Amniotic stem cell (primary cell): Measurements from ENCODE around the gene RTN4RL2.
"Not testable (repeated sequence)": the region's sequence is repeated elsewhere in the genome, so short reads cannot be mapped to it uniquely, and the experiment has no call there.

Experiments
- DNase-seq: peaks from one replicate; lab custom pipeline; 2025; lab: John Stamatoyannopoulos, UW

Gene RTN4RL2

DNA sequence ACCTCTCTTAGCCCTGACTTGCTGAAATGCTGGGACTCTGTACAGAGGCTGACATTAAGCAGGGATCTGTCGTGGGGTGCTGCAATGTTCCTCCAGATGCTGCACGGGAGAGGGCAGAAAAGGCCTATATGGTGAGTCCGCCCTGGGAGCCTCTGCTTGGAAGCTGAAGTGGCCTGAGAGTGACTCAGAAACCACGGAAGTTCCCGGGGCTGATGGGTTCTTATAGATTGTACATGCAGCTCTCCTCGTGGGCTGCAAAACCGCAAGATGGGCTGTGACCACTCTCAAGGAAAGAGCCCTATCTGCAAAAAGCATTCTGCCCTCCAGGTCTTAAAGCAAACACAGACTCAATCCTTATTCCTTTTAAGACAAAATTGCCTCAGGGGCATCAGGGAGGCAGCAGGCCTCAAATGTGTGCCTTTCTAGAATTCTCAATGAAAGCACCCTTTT lies 27.6 kb upstream of the RTN4RL2 start:
- DNase-seq, result peak; percentile 27

DNA sequence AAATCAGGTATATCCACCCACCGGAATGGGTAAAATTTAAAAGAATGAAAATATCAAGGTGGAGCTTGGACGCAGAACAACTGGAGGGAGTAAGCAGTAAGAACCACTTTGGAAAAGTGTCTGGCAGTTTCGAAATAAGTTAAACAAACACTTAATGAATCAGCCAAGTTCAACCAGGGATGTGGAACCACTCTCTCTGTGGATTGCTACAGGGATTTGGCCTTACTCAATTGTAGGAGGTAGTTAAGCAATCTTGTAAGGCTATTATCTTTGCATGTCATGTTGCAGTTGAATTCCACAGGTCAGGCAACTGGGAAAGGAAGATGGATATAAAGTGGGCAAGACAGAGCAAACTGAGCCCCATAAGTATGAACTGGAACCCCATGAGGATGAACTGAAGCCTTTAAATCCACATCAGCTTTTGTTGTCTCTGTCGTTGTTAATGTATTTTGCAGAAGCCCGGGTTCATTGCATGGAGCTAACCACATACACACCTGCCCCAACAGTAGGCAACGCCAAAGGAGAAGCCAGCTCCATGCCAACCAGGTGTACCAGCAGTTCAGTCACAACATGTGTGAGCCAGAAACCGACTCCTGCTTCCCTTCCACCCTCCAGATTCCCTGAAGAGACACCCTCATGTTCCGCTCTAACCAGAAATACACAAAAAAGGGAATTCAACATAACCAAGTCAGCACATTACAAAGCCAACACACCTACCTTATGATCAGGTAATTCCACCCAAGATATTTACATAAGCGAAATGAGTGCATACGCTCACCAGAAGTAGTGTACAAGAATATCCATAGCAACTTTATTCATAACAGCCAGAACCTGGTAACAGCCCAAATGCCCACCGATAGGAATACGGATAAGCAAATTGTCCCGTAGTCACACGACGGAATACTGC lies 25.4 kb upstream of the RTN4RL2 start:
- peak; percentile 53 for DNase-seq

DNA sequence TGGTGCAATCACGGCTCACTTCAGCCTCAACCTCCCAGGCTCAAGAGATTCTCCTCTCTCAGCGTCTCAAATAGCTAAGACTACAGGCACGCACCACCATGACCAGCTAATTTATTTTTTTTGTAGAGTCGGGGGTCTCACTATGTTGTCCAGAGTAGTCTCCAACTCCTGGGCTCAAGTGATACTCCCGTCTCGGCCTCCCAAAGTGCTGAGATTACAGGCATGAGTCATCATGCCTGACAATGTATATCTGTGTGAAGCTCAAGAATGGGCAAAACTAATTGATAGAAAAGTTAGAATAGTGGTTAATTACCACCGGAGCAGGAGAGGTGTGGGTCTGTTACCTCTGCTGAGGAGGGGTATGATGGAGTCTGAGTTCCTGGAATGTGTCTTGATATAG lies 24.3 kb upstream of the RTN4RL2 start:
- DNase-seq, result no peak

DNA sequence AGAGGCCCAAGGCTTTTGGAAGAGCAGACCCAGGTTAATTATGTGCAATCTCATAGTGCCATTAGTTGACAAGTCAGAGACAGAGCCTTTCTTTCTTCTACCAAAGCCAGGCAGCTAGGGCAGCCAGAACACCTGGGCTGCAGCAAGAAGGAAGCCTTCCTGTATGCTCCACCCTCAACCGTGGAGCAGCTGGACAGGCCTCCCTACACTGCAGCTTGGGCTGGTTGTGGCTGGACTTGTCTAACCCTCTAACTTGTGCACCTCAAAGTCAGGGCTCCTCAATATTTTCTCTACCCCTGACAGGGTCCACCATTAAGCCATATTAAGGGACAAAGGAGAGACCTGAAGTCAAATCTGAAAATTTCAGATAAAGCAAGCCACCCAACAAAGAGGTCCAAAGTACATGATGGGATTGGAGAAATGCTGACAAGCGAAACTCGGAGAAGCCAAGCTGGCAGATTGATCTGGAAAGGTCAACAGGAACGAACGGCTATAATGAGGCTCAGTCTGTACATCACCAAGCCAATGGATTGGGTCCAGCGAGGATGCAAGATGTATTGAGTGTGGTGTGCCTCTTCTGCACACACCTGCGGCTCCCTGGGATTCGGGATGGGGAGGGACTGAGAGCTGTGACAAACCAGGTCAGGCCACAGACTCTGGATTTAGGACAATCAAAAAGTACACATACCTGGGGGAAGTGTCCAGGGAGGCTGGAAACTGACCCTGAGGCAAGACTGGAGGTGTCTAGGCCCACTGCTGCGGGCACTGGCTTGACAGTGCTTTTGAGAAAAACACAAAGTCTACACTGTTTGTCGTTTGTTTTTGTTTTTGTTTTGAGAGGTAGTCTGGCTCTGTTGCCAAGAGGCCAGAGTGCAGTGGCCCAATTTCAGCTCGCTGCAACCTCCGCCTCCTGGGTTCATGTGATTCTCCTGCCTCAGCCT lies 21.7 kb upstream of the RTN4RL2 start:
- no peak for DNase-seq

DNA sequence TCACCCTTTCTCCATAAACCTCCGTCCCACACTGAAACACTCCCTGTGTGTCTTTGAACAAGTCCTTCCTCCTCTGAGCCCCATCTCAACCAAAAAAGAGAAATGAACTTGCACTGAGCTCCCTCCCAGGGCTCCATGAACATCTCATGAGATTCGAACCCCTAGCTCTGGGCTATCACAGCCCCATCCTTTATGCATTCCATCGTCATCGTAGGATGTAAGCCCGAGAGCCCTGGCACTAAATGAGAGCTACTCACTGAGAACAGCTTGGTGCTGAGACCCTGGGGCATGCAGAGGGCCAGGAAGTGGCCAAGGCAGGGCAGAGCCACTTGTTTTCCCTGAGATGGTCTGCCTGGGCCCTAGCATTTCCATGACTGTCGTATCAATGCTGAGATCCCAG lies 20.5 kb upstream of the RTN4RL2 start:
- DNase-seq, result no peak

DNA sequence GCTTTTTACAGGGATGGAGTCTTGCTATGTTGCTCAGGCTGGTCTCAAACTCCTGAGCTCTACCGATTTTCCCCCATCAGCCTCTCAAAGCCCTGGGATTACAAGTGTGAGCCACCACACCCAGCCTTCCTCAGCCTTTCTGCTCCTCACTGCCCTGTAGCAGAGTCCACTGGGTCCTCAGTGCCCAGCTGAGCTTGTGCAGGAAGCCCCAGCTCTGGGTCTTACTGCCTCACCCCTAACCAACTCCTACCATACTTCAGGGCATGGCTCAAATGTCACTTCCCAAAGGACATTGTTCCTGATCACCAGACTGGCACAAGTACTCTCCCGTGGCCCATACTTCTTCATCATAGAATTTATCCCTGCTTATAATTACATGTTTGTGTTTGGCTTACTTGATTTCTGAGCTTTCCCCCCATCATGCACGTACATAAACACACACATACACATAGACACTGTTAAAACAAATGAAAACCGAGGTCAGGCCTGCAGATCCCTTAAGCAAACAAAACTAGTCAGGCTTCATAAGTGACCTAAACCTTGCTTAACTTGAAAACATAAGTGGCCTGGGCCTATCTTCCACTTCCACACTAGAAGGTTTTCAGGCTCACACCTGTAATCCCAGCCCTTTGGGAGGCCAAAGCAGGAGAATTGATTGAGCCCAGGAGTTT lies 19.4 kb upstream of the RTN4RL2 start:
- DNase-seq, result no peak

DNA sequence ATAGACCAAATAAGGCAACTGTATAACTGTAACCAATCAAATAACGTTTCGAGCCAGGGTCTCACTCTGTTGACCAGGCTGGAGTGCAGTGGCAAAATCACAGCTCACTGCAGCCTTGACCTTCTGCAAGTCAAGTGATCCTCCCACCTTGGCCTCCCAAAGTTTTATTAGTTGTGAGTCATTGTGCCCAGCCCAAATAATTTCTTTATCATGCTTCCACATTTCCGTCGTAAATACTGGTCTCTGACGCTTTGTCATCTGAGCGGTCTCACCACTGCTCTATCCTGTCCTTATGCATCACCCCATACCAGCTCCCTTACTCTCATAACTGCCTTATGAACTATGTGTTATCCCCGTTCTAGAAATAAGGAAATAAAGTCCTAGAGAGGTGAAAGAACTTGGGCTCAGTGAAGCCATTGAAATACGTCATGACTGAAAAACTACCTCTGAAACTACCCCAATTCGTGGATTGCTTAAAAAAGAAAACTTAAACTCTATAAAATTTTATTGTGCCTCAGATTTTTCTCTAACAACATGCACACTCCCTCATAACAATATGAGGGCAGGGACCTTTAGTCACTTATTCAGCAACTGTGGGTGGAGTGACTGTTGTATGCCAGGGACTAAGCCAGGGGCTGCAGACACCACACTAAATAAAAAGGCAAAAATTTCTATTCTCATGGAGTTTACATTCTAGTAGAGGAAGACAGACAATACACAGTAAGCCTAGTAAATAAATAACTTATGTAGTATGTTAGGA lies 15.8 kb upstream of the RTN4RL2 start:
- no peak for DNase-seq

DNA sequence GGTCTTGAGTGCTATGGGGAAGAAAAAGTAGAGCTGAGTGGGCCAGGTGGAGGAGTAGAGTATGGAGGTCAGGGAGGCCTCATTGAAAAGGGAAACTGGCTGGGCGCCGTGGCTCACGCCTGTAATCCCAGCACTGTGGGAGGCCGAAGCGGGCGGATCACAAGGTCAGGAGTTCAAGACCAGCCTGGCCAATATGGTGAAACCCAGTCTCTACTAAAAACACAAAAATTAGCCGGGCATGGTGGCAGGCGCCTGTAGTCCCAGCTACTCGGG lies 15.3 kb upstream of the RTN4RL2 start:
- not testable (repeated sequence) for DNase-seq

DNA sequence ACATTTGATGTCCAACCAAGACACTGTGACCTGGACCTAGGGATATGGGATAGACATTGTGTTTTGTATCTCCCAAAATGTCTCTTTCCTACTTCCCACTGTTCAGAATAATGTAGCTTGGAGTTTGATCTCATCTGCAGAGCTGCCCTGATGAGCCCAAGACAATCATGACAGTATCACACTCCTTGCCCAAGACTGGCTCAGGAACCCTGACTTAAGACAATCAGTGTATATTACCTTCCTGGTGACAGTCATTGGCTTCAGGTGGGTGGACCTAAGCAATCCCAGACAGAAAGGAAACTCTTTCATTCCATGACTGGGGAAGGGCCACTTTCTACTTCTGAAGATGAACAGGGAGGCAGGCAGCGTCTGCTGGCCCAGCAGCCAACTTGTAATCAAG lies 14.3 kb upstream of the RTN4RL2 start:
- DNase-seq, result no peak

DNA sequence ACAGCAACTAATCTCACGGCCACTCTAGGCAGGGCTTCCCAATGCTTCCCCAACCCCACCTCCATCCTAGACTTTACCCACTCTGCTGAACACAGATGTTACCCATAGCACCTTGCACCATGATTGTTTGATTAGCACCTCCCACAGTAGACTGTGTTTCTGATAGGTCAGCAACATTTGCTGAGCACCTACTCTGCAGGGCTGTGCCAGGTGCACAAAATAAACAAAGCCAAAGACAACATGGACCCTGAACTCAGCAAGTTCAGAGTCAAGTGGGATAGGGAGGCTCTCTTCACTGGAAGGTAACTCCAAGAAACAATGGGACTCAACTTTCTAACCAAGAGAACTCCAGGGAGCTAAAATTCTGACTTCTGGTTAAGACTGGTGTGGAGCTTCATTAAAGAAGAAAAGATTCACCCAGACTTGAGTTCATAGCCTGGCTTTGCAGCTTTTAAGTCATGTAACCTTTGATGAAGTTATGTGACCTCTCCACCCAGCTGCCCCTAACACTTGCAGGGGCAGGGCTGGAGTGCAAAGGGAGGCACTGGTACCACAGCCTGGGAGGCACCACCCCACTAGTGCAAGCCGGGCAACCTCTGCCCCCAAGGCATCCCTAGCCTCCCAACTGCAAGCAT lies 6.7 kb upstream of the RTN4RL2 start:
- no peak for DNase-seq

DNA sequence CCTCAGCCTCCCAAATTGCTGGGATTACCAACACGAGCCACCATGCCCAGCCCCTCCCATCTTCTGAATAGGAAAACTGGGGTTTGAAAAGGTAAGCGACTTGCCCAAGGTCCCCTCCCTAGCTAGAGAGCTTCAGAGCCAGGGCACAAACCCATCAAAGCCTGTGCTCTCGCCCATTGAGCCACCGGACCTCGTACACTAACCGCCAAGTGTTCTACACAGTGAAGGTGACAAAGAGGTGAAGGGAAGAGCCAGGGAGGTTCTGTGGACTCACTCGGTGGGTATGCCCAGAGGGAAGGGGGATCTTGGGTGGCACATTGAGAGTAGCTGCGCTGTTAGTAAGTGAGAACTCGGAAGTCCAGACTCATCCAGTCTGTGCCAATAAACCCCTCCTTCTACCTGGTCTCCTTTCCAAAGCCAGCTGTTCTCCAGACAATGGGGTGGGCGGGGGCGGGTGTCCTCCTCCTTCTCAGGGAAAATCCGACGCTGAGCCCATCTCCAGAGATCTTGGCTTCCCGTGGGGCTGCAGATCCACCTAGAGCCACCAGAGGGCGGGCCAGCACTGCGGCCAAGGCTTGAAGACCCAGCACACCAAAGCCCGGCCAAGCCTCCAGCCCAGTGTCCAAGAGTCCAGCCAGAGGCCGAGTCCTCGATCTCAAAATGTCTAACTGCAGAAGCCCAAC lies 3.2 kb upstream of the RTN4RL2 start:
- peak; percentile 73 for DNase-seq

DNA sequence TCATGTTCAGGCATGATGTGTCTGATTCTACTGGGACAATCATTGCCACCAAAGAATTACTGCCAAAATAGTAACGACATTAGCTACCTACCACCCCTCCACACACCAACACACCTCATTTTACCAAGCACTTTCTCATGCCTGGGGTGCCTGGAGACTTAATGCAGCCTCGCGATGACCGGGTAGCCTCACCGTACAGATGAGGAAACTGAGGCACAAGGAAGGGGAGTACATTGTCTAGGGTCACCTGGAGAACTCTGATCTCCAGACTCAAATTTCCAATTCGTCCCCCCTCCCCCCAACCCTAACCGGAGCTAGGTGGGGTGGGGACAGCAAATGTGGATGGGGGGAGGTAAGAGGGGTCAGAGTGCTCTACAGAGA lies 2.7 kb upstream of the RTN4RL2 start:
- no peak for DNase-seq

DNA sequence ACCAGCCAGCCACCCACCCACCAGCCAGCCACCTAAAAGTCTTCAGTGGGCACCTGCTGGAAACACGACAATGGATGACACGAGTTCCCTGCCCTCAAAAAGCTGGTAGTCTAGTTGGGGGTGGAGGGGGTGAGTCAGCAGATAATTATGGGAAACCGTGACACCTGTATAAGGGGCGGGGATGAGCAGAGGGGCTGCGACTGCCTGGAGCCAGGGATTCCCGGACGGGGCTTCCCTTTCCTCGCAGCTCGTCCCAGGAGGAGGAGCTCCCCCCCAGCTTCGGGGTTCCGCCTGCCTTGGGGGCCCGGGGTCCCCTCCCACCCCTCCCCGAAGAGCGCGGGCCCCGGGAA lies 2.3 kb upstream of the RTN4RL2 start:
- no peak for DNase-seq

DNA sequence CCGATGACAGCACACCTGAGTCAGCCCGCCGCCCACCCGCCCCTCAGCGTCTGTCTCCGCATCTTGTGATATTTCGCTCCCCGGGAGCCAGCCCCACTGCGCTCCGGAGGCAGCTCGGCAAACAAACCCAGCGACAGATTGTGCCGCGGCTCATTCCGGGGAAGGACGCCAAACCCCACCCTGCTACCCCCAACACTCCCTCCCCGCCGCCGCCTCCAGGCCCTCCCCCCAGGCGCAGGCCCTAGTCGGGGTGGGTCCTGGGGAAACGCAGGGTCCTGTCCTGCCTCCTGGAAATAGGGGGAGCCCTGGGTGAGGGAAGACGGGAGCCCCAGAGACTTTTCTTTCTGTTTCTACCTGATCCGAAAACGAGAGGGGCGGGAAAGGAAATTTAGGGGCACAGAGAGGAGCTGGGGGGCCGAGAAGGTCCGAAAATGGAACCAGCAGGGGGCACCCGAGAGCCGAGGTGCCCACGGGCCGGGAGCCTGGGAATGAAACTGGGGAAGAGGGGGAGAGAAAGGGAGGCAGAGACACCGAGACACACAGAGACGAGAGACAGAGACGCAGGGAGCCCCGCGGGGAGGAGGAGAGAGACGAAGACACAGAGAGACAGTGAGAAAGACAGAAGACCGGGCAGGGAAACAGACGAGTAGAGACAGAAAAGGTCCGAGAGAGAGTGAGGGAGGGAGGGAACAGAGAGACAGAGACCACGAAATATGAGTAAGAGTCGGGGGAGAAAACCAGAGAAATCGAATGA lies 1.7 kb upstream of the RTN4RL2 start:
- no peak for DNase-seq

DNA sequence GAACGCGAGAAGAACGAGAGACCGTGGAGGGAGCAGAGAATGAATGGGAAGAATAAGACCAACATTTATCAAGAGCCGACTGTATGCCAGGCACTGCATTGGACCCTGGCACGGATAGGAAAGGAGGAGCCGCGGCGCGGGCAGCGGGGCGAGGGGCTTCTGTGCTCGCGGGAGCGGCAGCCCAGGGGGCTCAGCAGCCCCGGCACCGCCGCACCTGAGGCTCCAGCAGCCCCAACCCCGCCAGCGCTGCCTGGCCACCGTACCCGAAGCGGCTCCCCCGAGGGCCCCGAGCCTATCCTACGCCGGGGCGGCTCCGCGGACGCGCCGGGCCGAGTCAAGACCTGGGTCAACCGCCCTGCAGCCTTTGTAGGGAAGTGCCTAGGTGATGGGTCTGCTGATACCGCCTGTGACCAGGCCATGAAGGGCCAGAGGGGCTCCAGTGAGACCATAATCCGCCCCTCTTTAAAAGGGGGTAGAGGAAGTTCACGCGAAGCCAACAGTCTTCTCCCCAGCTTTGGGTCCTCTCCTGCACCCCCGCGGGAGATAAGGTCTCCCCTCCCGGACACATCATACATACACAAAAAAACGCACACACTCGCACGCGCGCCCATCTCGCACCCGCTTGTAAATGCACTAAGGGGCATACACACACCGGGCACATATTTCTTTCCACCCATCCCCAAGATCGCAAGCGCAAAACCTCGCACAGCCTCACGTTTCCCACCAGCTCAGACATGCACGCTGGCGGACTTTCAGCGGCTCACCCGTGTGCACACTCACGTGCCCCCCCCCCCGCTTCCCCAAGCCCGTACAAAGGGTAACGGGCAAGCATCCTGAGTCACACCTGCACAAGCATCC lies 935 bp upstream of the RTN4RL2 start:
- no peak for DNase-seq

DNA sequence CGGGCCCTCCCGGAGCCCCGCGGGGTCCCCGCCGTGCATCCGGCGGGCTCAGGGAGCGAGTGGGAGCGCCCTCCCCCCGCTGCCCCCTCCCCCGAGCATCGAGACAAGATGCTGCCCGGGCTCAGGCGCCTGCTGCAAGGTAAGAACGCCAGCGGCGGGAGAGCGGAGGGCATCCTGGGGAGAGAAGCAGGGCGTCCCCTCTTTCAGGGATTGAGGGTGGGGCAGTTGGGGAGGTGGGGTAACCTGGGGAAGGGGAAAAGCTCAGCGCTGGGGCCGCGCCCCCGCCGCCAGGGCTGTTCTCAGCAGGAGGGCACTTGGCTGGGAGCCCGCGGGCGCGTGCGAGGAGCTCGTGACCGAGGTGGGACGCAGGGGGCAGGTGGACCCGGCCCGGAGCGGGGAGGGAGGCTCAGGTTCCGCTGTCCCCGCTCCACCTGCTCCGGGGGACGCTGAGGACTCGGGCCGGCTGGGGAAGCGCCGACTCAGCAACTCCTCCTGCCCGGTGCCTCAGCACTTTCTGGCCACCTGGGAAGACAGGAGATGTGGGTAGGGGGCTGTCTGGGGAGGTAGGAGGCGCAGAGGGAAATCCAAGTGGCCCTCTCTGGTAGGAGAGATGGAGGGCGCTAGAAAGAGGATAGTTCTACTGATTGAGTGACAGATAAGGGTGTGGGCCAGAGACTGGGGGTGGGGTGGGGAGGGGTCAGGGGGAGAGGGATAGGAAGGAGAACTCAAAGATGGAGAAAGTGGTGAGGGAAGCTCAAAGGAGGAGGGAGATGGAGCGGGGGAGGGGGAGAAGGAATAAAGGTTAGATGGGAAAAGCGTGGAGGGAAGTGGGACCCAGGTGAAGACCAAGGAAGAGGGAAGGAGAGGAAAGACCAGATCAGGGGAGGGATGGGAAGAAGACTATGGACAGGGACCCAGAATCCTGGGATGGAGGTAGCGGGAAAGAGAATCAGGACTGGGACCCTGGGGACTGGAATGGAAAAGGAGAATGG lies 726 bp downstream of the RTN4RL2 start:
- DNase-seq, result no peak

DNA sequence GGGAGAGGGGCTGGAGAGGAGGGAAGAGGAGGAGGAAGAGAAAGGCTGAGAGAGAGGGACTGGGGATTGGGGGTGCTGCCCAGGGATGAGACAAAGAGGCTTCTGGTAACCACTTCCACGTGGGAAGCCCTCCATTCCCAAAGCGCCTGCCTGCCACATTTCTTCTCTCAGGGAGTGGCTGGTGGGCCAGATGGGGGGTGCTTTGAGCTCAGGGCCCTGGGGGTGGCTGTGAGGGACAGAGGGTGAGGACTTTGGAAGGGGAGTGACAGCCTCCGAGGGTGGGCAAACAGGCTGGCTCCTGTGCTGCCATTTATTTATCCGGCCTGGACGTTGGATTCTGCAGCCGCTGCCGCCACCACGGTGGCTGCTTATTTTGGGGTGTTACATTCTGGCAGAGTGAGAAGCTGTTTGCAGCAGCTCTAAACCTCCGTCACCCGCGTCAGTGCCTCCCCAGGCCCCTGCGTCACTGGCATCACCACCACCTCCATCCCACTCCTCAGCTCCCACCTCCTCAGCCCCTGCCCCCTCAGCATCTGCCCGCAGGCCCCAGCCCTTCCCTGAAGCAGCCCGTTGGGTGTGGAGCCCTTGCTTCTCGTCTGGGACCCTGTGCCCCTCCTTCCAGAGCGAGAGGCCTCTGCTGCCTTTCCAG lies 1.6 kb downstream of the RTN4RL2 start:
- no peak for DNase-seq
